Eye (tissue), 1 donor: ENCODE results near the gene LUZP4.
"Not testable (repeated sequence)": the region's sequence is repeated elsewhere in the genome, so short reads cannot be mapped to it uniquely, and the experiment has no call there.

ENCODE experiments used
- DNase-seq: peaks from one replicate; pipeline ENCODE4 v3.0.0-alpha.2; 2015

LUZP4 gene

GRCh38 chrX:115289465-115289864 lies at the start of gene LUZP4:
LUZP4 (plus strand) TSS chrX:115289715; CDS start chrX:115289760, 45 bp downstream.
- DNase-seq, result no peak

- DNase-seq, result no peak
Measured at GRCh38 chrX:115251458-115252233, 37.9 kb upstream of the LUZP4 start.

GRCh38 chrX:115255003-115255402 lies 34.5 kb upstream of the LUZP4 start:
- DNase-seq, result no peak

- DNase-seq, result no peak
Measured at GRCh38 chrX:115257711-115258110, 31.8 kb upstream of the LUZP4 start.

GRCh38 chrX:115259238-115259875 lies 30.2 kb upstream of the LUZP4 start:
- DNase-seq, result no peak

- DNase-seq, result no peak
Measured at GRCh38 chrX:115260330-115260729, 29.2 kb upstream of the LUZP4 start.

- DNase-seq, result no peak
Measured at GRCh38 chrX:115261148-115261547, 28.4 kb upstream of the LUZP4 start.

- no peak for DNase-seq
Measured at GRCh38 chrX:115264009-115264408, 25.5 kb upstream of the LUZP4 start.

- DNase-seq, result no peak
Measured at GRCh38 chrX:115266300-115266699, 23.2 kb upstream of the LUZP4 start.

- no peak for DNase-seq
Measured at GRCh38 chrX:115268421-115268820, 21.1 kb upstream of the LUZP4 start.

GRCh38 chrX:115269051-115269683 lies 20.3 kb upstream of the LUZP4 start:
- DNase-seq, result no peak

- DNase-seq, result no peak
Measured at GRCh38 chrX:115284877-115285276, 4.6 kb upstream of the LUZP4 start.

GRCh38 chrX:115297189-115297588 lies 7.7 kb downstream of the LUZP4 start:
- no peak for DNase-seq

- DNase-seq, result peak; percentile 9
Measured at GRCh38 chrX:115311139-115311538, 21.6 kb downstream of the LUZP4 start.

- peak; percentile 61 for DNase-seq
Measured at GRCh38 chrX:115311601-115312001, 22.1 kb downstream of the LUZP4 start.

GRCh38 chrX:115318139-115318538 lies 28.6 kb downstream of the LUZP4 start:
- DNase-seq, result no peak

- no peak for DNase-seq
Measured at GRCh38 chrX:115322375-115322774, 32.9 kb downstream of the LUZP4 start.

- peak; percentile 24 for DNase-seq
Measured at GRCh38 chrX:115324194-115324593, 34.7 kb downstream of the LUZP4 start.

- not testable (repeated sequence) for DNase-seq
Measured at GRCh38 chrX:115329282-115329681, 39.8 kb downstream of the LUZP4 start.

- peak; percentile 83 for DNase-seq
Measured at GRCh38 chrX:115330498-115331168, 41.1 kb downstream of the LUZP4 start.

- no peak for DNase-seq
Measured at GRCh38 chrX:115332832-115333231, 43.3 kb downstream of the LUZP4 start.

- DNase-seq, result no peak
Measured at GRCh38 chrX:115333446-115333845, 43.9 kb downstream of the LUZP4 start.

- DNase-seq, result peak; percentile 46
Measured at GRCh38 chrX:115337491-115338144, 48.1 kb downstream of the LUZP4 start.
